Measurements from ENCODE around the gene TTLL7. TPM values are rescaled to one million over a fixed set of nuclear protein-coding genes. Genes with fewer than 3 reads are reported as not detected.

TTLL7 gene
- total and polyA plus RNA-seq, 2 experiments from 2014 or later = 2.7 to 2.9 TPM

DNA sequence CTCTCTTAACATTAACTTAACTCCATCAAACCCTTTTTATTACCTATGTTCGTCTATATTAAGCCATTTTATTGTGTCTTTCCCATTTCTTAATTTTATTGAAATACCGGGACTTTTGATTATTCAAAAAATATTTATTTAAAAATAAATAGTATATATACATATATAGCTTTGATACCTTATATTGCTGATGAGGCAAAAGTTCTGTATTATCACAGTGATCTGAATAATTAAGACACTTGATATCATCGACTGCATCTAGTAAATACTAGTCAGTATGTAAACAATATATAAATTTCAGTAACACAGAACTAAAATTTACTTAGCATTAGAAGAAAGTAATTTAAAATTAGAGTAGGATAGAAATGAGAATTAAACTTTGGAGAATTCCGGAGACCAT, 22.0 kb downstream of the TTLL7 start:
- no peak overlapping the region for H3K27ac ChIP-seq
- no peak overlapping the region for H3K4me2 ChIP-seq (ENCODE audit: unreplicated experiment)
- H3K9me2 ChIP-seq (ENCODE audit: insufficient read depth) = no peaks in the 10 kb centered on the region; the same call in 1 of the 2 replicates
- no peak overlapping the region for H3K9ac ChIP-seq
- H4K20me1 ChIP-seq (ENCODE audit: insufficient read depth) = no peaks in the 10 kb centered on the region
- WGBS, 2 experiments (ENCODE audit: low coverage in 1 of 2, low lambda C conversion rate in 2 of 2, missing lambda C conversion rate in 2 of 2) = 72% methylated on average over 4 of the region's 4 CpGs
- H2AFZ ChIP-seq = no peak overlapping the region
- no peaks in the 10 kb centered on the region for H3K9me3 ChIP-seq (ENCODE audit: low read depth)
- no peak for TF ChIP-seq EZH2 (IDR thresholded peaks at IDR 0.05; ENCODE audit: insufficient read depth, poor library complexity, severe bottlenecking)
- H3K36me3 ChIP-seq (ENCODE audit: low read depth) = no peaks in the 10 kb centered on the region
- H3F3A ChIP-seq (ENCODE audit: insufficient read depth) = no peaks in the 10 kb centered on the region
- H3K4me3 ChIP-seq = no peak overlapping the region
- in situ Hi-C loops (cut with MboI) = no loop called here
- no peak for DNase-seq
- H3K27me3 ChIP-seq (replicated peaks; ENCODE audit: insufficient read depth) = no peaks in the 10 kb centered on the region
- no peaks in the 10 kb centered on the region for H3K4me1 ChIP-seq (ENCODE audit: insufficient read depth)
- no peaks in the 10 kb centered on the region for H3K79me2 ChIP-seq (ENCODE audit: insufficient read depth)

DNA sequence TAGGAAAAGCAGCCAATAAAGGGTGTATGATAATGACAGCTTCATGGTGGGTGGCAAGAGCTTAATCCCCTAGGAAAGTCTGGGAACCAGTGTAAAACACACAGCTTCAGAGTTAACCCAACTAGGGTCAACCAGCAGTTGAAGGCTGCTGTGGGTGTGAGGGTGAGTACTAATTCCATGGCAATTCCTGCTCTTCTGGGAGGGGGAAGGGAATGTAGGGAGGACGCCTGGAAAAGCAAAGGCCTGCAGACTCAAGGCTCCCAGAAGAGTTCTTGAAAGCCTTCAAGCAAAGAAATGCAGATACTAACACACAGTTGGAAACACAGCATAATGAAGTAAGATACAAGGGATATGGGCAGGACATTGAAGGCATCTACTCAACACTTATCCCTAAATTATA, 28.1 kb downstream of the TTLL7 start:
- H3K9me3 ChIP-seq (ENCODE audit: low read depth) = no peaks in the 10 kb centered on the region
- WGBS, 2 experiments (ENCODE audit: low coverage in 1 of 2, low lambda C conversion rate in 2 of 2, missing lambda C conversion rate in 2 of 2) = 90 to 93% methylated on average over 1 of the region's 1 CpG
- H3K4me2 ChIP-seq (ENCODE audit: unreplicated experiment) = no peak overlapping the region
- H3K27me3 ChIP-seq (replicated peaks; ENCODE audit: insufficient read depth) = no peaks in the 10 kb centered on the region
- no peak overlapping the region for H3K4me3 ChIP-seq
- H3K27ac ChIP-seq = no peak overlapping the region
- TF ChIP-seq EZH2phosphoT487 (IDR thresholded peaks at IDR 0.05; ENCODE audit: insufficient read depth, low read depth) (no peak), EZH2 (IDR thresholded peaks at IDR 0.05; ENCODE audit: insufficient read depth, poor library complexity, severe bottlenecking) (no peak)
- in situ Hi-C loops (cut with MboI) = no loop called here
- DNase-seq = no peak
- H3F3A ChIP-seq (ENCODE audit: insufficient read depth) = no peaks in the 10 kb centered on the region
- H3K9me2 ChIP-seq (ENCODE audit: insufficient read depth) = peaks cover 3% of the 10 kb centered on the region; the same call in 1 of the 2 replicates
- no peaks in the 10 kb centered on the region for H3K36me3 ChIP-seq (ENCODE audit: low read depth)
- H3K9ac ChIP-seq = no peak overlapping the region
- H3K79me2 ChIP-seq (ENCODE audit: insufficient read depth) = no peaks in the 10 kb centered on the region
- H3K4me1 ChIP-seq (ENCODE audit: insufficient read depth) = no peaks in the 10 kb centered on the region
- no peaks in the 10 kb centered on the region for H4K20me1 ChIP-seq (ENCODE audit: insufficient read depth)
- no peak overlapping the region for H2AFZ ChIP-seq

DNA sequence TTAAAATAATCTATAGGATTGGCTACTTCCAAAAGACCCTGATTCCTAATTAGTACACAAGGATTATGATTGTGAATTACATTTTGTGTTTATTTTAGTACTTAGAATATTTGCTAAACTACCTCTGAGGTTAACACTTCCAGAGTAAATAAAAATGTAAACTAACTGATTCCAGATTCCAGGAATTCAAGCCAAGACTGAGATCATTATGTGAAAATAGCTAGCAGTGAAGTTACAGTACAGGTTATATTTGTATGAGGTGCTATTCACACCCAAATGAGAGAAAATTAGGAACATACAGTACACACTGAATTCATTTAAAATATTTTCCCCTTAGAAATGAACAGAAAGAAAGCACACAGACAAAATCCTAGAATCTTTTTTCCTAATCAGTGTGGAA, 28.8 kb downstream of the TTLL7 start:
- Histone ChIP-seq H3K27ac (no peak overlapping the region), H3K4me1 (ENCODE audit: insufficient read depth) (no peaks in the 10 kb centered on the region), H3K27me3 (replicated peaks; ENCODE audit: insufficient read depth) (no peaks in the 10 kb centered on the region), H3F3A (ENCODE audit: insufficient read depth) (no peaks in the 10 kb centered on the region), H4K20me1 (ENCODE audit: insufficient read depth) (no peaks in the 10 kb centered on the region), H2AFZ (no peak overlapping the region), H3K36me3 (ENCODE audit: low read depth) (no peaks in the 10 kb centered on the region), H3K79me2 (ENCODE audit: insufficient read depth) (no peaks in the 10 kb centered on the region), H3K9me2 (ENCODE audit: insufficient read depth) (peaks cover 3% of the 10 kb centered on the region; the same call in 1 of the 2 replicates), H3K4me3 (no peak overlapping the region), H3K9ac (no peak overlapping the region), H3K4me2 (ENCODE audit: unreplicated experiment) (no peak overlapping the region), H3K9me3 (ENCODE audit: low read depth) (no peaks in the 10 kb centered on the region)
- TF ChIP-seq EZH2phosphoT487 (IDR thresholded peaks at IDR 0.05; ENCODE audit: insufficient read depth, low read depth) (no peak), EZH2 (IDR thresholded peaks at IDR 0.05; ENCODE audit: insufficient read depth, poor library complexity, severe bottlenecking) (no peak)
- DNase-seq = no peak
- in situ Hi-C loops (cut with MboI) = no loop called here

DNA sequence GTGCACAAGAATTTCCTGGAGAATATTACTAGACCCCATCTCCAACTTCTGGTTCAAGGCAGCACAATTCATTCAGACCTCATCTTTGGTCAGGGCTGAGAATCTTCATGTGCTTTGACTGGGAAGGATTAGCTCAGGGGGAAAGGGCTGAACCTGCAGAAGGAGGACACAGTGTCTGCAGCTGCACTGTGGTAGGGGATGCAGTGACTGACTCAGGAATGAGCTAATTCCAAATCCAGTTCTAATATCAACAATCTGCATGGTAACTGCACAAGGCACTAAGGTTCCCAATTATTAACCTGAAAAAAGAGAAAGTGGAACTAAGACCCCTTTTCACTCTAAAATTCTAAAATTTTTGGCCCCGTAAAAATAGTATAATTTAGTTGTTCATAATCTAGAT, 31.6 kb downstream of the TTLL7 start:
- WGBS, 2 experiments (ENCODE audit: low coverage in 1 of 2, low lambda C conversion rate in 2 of 2, missing lambda C conversion rate in 2 of 2) = 80 to 94% methylated on average over 1 of the region's 1 CpG
- no peak for DNase-seq

DNA sequence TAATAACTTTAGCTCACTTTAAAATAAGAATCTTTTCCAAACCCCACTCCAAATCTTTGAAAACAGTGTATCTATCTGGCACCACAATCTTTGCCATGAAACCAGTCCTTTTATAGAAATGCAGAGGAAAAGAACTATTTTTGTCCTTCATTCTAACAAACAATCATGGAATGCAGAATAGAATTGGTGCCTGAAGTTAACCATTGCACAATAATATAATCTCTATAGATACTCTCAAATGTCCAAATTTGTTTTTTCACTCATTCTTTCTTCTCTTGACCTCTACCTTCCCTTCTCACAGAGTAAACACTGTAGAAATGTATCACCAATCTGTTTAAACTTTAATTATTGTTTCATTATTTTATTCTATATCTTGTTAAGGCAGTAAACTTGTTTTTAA, 34.8 kb downstream of the TTLL7 start:
- no peak for TF ChIP-seq EZH2phosphoT487 (IDR thresholded peaks at IDR 0.05; ENCODE audit: insufficient read depth, low read depth)
- no peak for TF ChIP-seq EZH2 (IDR thresholded peaks at IDR 0.05; ENCODE audit: insufficient read depth, poor library complexity, severe bottlenecking)
- H3K27me3 ChIP-seq (replicated peaks; ENCODE audit: insufficient read depth) = no peaks in the 10 kb centered on the region
- no peak overlapping the region for H3K27ac ChIP-seq
- 0 out of 2 replicates have a peak, but pooled peaks cover 3% of the 10 kb centered on the region for H3K9me2 ChIP-seq (ENCODE audit: insufficient read depth)
- no peak overlapping the region for H2AFZ ChIP-seq
- DNase-seq = no peak
- H3F3A ChIP-seq (ENCODE audit: insufficient read depth) = peaks cover 5% of the 10 kb centered on the region; the same call in 1 of the 2 replicates
- H3K4me2 ChIP-seq (ENCODE audit: unreplicated experiment) = no peak overlapping the region
- H3K79me2 ChIP-seq (ENCODE audit: insufficient read depth) = no peaks in the 10 kb centered on the region
- H3K36me3 ChIP-seq (ENCODE audit: low read depth) = no peaks in the 10 kb centered on the region
- no peaks in the 10 kb centered on the region for H4K20me1 ChIP-seq (ENCODE audit: insufficient read depth)
- in situ Hi-C loops (cut with MboI) = no loop called here
- H3K4me3 ChIP-seq = no peak overlapping the region
- no peaks in the 10 kb centered on the region for H3K9me3 ChIP-seq (ENCODE audit: low read depth)
- H3K9ac ChIP-seq = no peak overlapping the region
- peaks cover 8% of the 10 kb centered on the region for H3K4me1 ChIP-seq (ENCODE audit: insufficient read depth)

More for the DNA sequence above, 31.6 kb downstream of the TTLL7 start:
- H3K9ac ChIP-seq = no peak overlapping the region
- no peaks in the 10 kb centered on the region for H4K20me1 ChIP-seq (ENCODE audit: insufficient read depth)
- no peak overlapping the region for H3K4me3 ChIP-seq
- no peaks in the 10 kb centered on the region for H3K79me2 ChIP-seq (ENCODE audit: insufficient read depth)
- no peaks in the 10 kb centered on the region for H3F3A ChIP-seq (ENCODE audit: insufficient read depth)
- in situ Hi-C loops (cut with MboI) = no loop called here
- no peak overlapping the region for H2AFZ ChIP-seq
- no peak overlapping the region for H3K4me2 ChIP-seq (ENCODE audit: unreplicated experiment)
- 0 out of 2 replicates have a peak, but pooled peaks cover 3% of the 10 kb centered on the region for H3K9me2 ChIP-seq (ENCODE audit: insufficient read depth)
- TF ChIP-seq EZH2phosphoT487 (IDR thresholded peaks at IDR 0.05; ENCODE audit: insufficient read depth, low read depth) (no peak), EZH2 (IDR thresholded peaks at IDR 0.05; ENCODE audit: insufficient read depth, poor library complexity, severe bottlenecking) (no peak)
- no peaks in the 10 kb centered on the region for H3K4me1 ChIP-seq (ENCODE audit: insufficient read depth)
- H3K36me3 ChIP-seq (ENCODE audit: low read depth) = no peaks in the 10 kb centered on the region
- no peak overlapping the region for H3K27ac ChIP-seq
- H3K9me3 ChIP-seq (ENCODE audit: low read depth) = no peaks in the 10 kb centered on the region
- H3K27me3 ChIP-seq (replicated peaks; ENCODE audit: insufficient read depth) = no peaks in the 10 kb centered on the region
